ENCODE data around the gene SCAI.

The SCAI gene

GRCh38 chr9:124980431-124980830 is 162.9 kb downstream of the SCAI start:
- peaks cover 46% of the 10 kb centered on the region; the same call in 1 of the 2 replicates for H3K36me3 ChIP-seq (ENCODE audit: insufficient read depth, low read length)
- peaks cover under 1% of the 10 kb centered on the region for H3K4me1 ChIP-seq (ENCODE audit: insufficient read depth, low read length, poor library complexity, severe bottlenecking)
- no peak overlapping the region for H3K4me2 ChIP-seq (ENCODE audit: low read depth, low read length, poor library complexity, severe bottlenecking)
- H3K27me3 ChIP-seq (ENCODE audit: insufficient read depth, low read length, poor library complexity, severe bottlenecking): no peaks in the 10 kb centered on the region
- H3F3A ChIP-seq (ENCODE audit: low read depth): no peaks in the 10 kb centered on the region
- no peaks in the 10 kb centered on the region for H3K9me3 ChIP-seq (ENCODE audit: insufficient read depth, low read depth, low read length)
- TF ChIP-seq EZH2phosphoT487 (IDR thresholded peaks at IDR 0.05; ENCODE audit: borderline replicate concordance) (no peak), CTCF (conservative IDR thresholded peaks at IDR 0.05; ENCODE audit: low read length) (no peak)
- H3K9me2 ChIP-seq (replicated peaks; ENCODE audit: low read depth, low read length): no peaks in the 10 kb centered on the region
- H3K4me3 ChIP-seq (ENCODE audit: low read length, poor library complexity, severe bottlenecking): no peak overlapping the region
- H4K20me1 ChIP-seq (ENCODE audit: insufficient read depth, low read length, poor library complexity, severe bottlenecking): no peaks in the 10 kb centered on the region
- H3K9ac ChIP-seq (ENCODE audit: low read depth, low read length, poor library complexity, severe bottlenecking): no peak overlapping the region
- H2AFZ ChIP-seq (ENCODE audit: low read length): no peak overlapping the region
- no peaks in the 10 kb centered on the region for H3K79me2 ChIP-seq (ENCODE audit: insufficient read depth, low read length)

DNA sequence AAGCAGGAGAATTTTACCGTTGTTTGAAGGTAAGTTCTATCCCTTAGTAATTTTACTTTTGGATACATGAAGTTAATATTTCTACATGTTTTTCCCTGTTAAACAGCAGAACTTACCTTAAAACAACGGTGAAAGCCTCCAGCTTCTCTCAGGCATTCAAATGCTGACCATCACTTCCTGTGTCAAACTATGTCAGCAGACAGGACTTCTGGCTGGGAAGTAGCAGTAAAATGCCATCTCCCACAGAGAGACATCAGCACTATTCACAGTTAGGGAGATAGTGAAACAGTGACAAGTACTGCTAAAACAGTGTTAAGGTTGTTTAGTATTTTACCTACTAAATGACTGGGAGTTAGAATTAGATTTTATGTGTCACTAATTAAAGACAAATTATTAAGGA is 168.2 kb downstream of the SCAI start:
- TF ChIP-seq EZH2phosphoT487 (IDR thresholded peaks at IDR 0.05; ENCODE audit: borderline replicate concordance) (no peak), CTCF (conservative IDR thresholded peaks at IDR 0.05; ENCODE audit: low read length) (no peak)
- H3K9ac ChIP-seq (ENCODE audit: low read depth, low read length, poor library complexity, severe bottlenecking): no peak overlapping the region
- H4K20me1 ChIP-seq (ENCODE audit: insufficient read depth, low read length, poor library complexity, severe bottlenecking): no peaks in the 10 kb centered on the region
- H3K4me1 ChIP-seq (ENCODE audit: insufficient read depth, low read length, poor library complexity, severe bottlenecking): peaks cover 4% of the 10 kb centered on the region
- no peaks in the 10 kb centered on the region for H3K9me3 ChIP-seq (ENCODE audit: insufficient read depth, low read depth, low read length)
- H3K79me2 ChIP-seq (ENCODE audit: insufficient read depth, low read length): no peaks in the 10 kb centered on the region
- H3F3A ChIP-seq (ENCODE audit: low read depth): no peaks in the 10 kb centered on the region
- peaks cover 50% of the 10 kb centered on the region for H3K36me3 ChIP-seq (ENCODE audit: insufficient read depth, low read length)
- H3K4me3 ChIP-seq (ENCODE audit: low read length, poor library complexity, severe bottlenecking): no peak overlapping the region
- H3K4me2 ChIP-seq (ENCODE audit: low read depth, low read length, poor library complexity, severe bottlenecking): no peak overlapping the region
- no peaks in the 10 kb centered on the region for H3K9me2 ChIP-seq (replicated peaks; ENCODE audit: low read depth, low read length)
- H2AFZ ChIP-seq (ENCODE audit: low read length): no peak overlapping the region
- H3K27me3 ChIP-seq (ENCODE audit: insufficient read depth, low read length, poor library complexity, severe bottlenecking): no peaks in the 10 kb centered on the region

DNA sequence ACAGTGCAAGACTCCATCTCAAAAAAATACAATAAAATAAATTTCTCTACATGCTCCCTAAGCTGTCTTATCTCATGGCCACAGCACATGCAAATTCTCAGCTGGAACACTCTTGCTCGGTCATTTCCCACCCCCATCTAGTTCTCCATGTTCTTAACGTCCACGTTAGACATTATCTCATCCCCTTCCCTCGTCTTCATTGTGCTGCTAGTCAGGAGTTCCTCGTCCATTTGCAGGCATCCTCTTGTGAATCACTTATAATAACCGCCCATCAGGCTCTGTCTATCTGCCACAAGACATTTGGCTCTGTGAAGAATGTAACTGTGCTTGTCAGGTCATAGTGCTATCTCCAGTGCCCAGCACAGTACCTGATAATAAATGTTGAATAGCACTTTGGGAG is 169.5 kb downstream of the SCAI start:
- H3K79me2 ChIP-seq (ENCODE audit: insufficient read depth, low read length): no peaks in the 10 kb centered on the region
- peaks cover 59% of the 10 kb centered on the region for H3K36me3 ChIP-seq (ENCODE audit: insufficient read depth, low read length)
- H3K4me1 ChIP-seq (ENCODE audit: insufficient read depth, low read length, poor library complexity, severe bottlenecking): peaks cover 4% of the 10 kb centered on the region
- no peak overlapping the region for H3K9ac ChIP-seq (ENCODE audit: low read depth, low read length, poor library complexity, severe bottlenecking)
- H3K9me2 ChIP-seq (replicated peaks; ENCODE audit: low read depth, low read length): no peaks in the 10 kb centered on the region
- no peaks in the 10 kb centered on the region for H3K27me3 ChIP-seq (ENCODE audit: insufficient read depth, low read length, poor library complexity, severe bottlenecking)
- no peak overlapping the region for H3K4me3 ChIP-seq (ENCODE audit: low read length, poor library complexity, severe bottlenecking)
- no peak overlapping the region for H3K4me2 ChIP-seq (ENCODE audit: low read depth, low read length, poor library complexity, severe bottlenecking)
- no peaks in the 10 kb centered on the region for H3F3A ChIP-seq (ENCODE audit: low read depth)
- no peaks in the 10 kb centered on the region for H4K20me1 ChIP-seq (ENCODE audit: insufficient read depth, low read length, poor library complexity, severe bottlenecking)
- no peaks in the 10 kb centered on the region for H3K9me3 ChIP-seq (ENCODE audit: insufficient read depth, low read depth, low read length)
- TF ChIP-seq CTCF (conservative IDR thresholded peaks at IDR 0.05; ENCODE audit: low read length): no peak
- H2AFZ ChIP-seq (ENCODE audit: low read length): no peak overlapping the region

Data from Loucy (cell line).